Measurements from ENCODE around the gene EMC9. TPM values are rescaled to one million over a fixed set of nuclear protein-coding genes. Genes with fewer than 3 reads are reported as not detected.
A peak's percentile ranks its signal among the peaks of the same experiment; 100 is the strongest.

EMC9 gene
- total RNA-seq, 4 donors from 2014 or later: 13.6 to 18.8 (median 16.3) TPM

- in situ Hi-C loops (cut with MboI; ENCODE audit: low sequenced_read_pairs in 4 of 4) (no loop called here), intact Hi-C loops (cut with DNase I; ENCODE audit: low total_unique reads) (no loop called here)
- no peaks in the 10 kb centered on the region for H3K9me3 ChIP-seq
- DNase-seq (no peak), ATAC-seq (no peak)
- H3K27me3 ChIP-seq: no peaks in the 10 kb centered on the region
- H3K27ac ChIP-seq: no peak overlapping the region
- no peak overlapping the region for H3K4me3 ChIP-seq
- H3K4me1 ChIP-seq: peaks cover 9 to 13% of the 10 kb centered on the region in 2 donors
- TF ChIP-seq CTCF (IDR thresholded peaks at IDR 0.05 in 4 of 5, conservative IDR thresholded peaks at IDR 0.05 in 1 of 5): no peak
- TF ChIP-seq POLR2A (IDR thresholded peaks at IDR 0.05): no peak
- peaks cover 0 to 80% of the 10 kb centered on the region in 2 donors for H3K36me3 ChIP-seq
Observed at GRCh38 chr14:24181371-24182077, 40.1 kb upstream of the EMC9 start.

GRCh38 chr14:24179961-24180796 lies 38.8 kb upstream of the EMC9 start:
- intact Hi-C loops (cut with DNase I; ENCODE audit: low total_unique reads) (no loop called here), in situ Hi-C loops (cut with MboI; ENCODE audit: low sequenced_read_pairs in 4 of 4) (no loop called here)

GRCh38 chr14:24179294-24179960 lies 38.0 kb upstream of the EMC9 start:
- peaks cover 0 to 59% of the 10 kb centered on the region in 2 donors for H3K36me3 ChIP-seq
- no peaks in the 10 kb centered on the region for H3K27me3 ChIP-seq
- in situ Hi-C loops (cut with MboI; ENCODE audit: low sequenced_read_pairs in 4 of 4): no loop called here
- H3K9me3 ChIP-seq: no peaks in the 10 kb centered on the region
- H3K27ac ChIP-seq: peak overlapping the region; percentile 69 to 74 (median 70)
- no peak overlapping the region for H3K4me3 ChIP-seq
- DNase-seq: no peak
- ATAC-seq: peak in 1 of 2 donors; percentile 7
- H3K4me1 ChIP-seq: peaks cover 9 to 13% of the 10 kb centered on the region in 2 donors
- TF ChIP-seq POLR2A (IDR thresholded peaks at IDR 0.05): no peak
- TF ChIP-seq CTCF (IDR thresholded peaks at IDR 0.05 in 4 of 5, conservative IDR thresholded peaks at IDR 0.05 in 1 of 5): no peak
- intact Hi-C loops (cut with DNase I; ENCODE audit: low total_unique reads): no loop called here

More at GRCh38 chr14:24179961-24180796, 38.8 kb upstream of the EMC9 start:
- peaks cover 0 to 66% of the 10 kb centered on the region in 2 donors for H3K36me3 ChIP-seq
- no peaks in the 10 kb centered on the region for H3K9me3 ChIP-seq
- H3K27me3 ChIP-seq: no peaks in the 10 kb centered on the region
- peak overlapping the region; percentile 69 to 74 (median 70) for H3K27ac ChIP-seq
- H3K4me3 ChIP-seq: no peak overlapping the region
- TF ChIP-seq POLR2A (IDR thresholded peaks at IDR 0.05): no peak
- no peak for DNase-seq
- peak; percentile 88 to 93 for ATAC-seq
- peaks cover 9 to 13% of the 10 kb centered on the region in 2 donors for H3K4me1 ChIP-seq

GRCh38 chr14:24178399-24179178 lies 37.2 kb upstream of the EMC9 start:
- Histone ChIP-seq H3K36me3 (peaks cover 0 to 50% of the 10 kb centered on the region in 2 donors), H3K9me3 (no peaks in the 10 kb centered on the region), H3K27me3 (no peaks in the 10 kb centered on the region), H3K27ac (peak overlapping the region in 2 of 4 donors; percentile 69 to 71), H3K4me3 (no peak overlapping the region), H3K4me1 (peaks cover 9 to 13% of the 10 kb centered on the region in 2 donors)
- no peak for DNase-seq
- intact Hi-C loops (cut with DNase I; ENCODE audit: low total_unique reads): no loop called here
- in situ Hi-C loops (cut with MboI; ENCODE audit: low sequenced_read_pairs in 4 of 4): no loop called here
- peak in 1 of 2 donors; percentile 3 for ATAC-seq
- TF ChIP-seq POLR2A (IDR thresholded peaks at IDR 0.05) (no peak), CTCF (IDR thresholded peaks at IDR 0.05 in 4 of 5, conservative IDR thresholded peaks at IDR 0.05 in 1 of 5) (no peak)
